GM21825 (cell line): ENCODE results near the gene ROR1.
"Not testable (repeated sequence)": the region's sequence is repeated elsewhere in the genome, so short reads cannot be mapped to it uniquely, and the experiment has no call there.

ENCODE experiments used
- ATAC-seq: cut with Tn5 transposase; IDR thresholded peaks from one replicate; pipeline ENCODE4 v1.9.1; 2021; ENCODE audit warnings: mild to moderate bottlenecking, moderate library complexity; ENCODE audit not compliant: unreplicated experiment

Gene ROR1

DNA sequence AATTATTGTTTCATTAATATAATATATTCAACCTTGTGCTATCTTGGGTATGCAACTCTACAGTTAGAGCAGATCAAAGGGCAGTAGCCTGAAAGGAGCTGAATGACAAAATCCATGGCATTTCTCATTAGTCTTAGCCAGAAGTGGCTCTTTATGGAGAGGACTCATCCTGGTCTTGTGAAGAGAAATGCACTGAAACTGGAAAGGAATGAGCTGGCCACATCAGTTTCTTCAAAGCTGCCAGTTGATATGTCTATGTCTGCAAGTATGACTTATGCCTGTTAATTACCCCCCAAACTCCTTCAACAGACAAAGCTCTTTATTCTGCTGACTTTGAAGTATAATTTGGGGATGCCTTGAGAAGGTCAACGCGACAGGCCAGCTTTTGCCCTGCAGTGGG is 310.6 kb downstream of the ROR1 start:
- ATAC-seq = no peak

DNA sequence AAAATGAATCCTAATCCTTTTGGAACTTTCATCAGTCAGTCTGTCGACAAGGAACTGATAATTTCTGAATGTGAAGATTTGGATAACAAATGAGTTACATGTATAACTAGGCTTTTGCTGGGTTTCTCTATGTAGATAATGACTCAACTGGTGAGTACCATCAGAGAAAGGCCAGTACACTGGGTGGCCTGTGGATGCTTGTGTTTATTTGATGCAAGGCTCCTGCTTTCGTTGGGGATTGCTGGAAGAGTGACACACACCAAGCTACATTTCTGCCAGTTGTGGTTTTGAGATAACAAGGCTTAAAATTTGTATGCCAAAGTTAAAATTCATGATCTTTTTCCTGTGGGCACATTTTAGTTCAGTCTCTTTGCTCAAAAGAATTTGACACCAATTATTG is 314.0 kb downstream of the ROR1 start:
- no peak for ATAC-seq

DNA sequence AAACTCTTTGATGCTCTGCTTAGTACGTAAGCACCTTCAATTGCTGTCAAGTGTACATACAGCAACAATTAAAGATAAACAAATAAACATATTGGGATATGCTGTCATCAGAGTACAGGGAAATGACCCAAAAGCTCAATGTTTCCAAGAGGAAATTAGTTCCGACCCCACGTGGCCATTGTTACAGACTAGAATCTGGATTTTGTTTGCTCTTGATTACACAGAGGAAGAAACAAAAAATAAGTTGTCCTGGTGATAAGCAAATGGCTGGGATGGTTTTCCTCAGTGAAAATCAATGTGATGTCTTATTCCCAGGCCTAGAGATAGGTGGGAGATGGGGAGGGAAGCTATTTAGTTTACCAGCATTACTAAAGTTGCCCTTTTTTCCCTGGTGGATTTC is 316.6 kb downstream of the ROR1 start:
- no peak for ATAC-seq

DNA sequence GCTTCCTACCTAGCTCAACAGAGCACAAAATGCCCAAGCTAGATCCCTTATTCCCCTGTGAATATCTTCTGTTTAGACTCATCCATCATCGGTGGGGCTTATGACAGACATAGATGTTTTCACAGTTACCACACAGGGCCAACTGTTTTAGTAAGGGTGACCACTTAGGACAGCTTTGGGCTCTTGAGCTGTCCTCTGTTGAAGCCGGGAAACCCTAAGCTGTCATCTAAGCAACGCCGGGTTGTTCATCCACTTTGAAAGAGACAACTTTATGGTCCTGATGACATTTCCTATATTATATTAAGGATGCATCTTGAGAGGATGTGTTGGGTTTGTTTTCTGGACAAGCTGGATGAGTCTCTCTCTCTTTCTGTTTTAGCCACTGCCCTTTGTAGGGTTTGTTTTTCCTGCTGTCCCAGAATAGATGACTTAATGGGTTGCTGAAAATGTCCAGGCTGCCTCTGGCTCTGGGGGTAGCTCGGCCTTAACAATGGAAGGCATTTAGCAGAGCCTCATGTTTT is 319.1 kb downstream of the ROR1 start:
- ATAC-seq = no peak

DNA sequence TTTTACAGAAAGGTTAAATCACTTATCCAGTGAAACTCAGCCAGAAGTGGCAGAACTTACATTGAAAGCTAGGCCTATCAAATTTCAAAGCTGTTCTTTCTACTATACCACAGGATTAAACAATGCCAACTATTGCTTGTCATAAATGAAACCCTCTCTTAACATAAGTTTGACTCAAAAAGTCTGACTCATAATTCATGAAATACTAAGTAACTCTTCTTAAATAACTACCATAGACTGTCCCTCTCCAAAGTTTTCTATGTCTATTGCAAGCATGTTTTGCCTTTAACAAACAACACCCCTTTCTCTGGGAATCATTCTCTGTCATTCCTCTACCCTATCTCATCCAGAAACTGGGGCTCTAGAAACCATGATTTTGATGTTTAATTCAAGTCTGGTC is 320.1 kb downstream of the ROR1 start:
- ATAC-seq = no peak

DNA sequence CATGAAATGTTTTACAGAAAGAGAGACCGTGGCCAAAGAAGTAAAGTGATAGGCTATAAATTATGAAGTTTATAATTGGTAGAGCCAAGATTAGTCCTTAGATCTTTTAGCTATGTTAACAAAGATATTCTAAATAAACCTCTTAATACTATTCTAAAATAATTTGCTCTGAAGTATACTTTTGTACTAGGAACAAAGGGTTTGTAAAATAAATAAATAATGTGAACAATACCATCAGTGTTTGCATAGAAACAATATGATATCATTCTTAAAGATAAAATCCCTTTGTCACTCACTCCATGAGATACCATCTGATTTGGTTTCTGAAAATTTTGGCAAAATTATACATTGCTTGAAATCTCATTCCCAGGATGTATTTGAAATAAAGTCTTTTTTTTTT is 322.0 kb downstream of the ROR1 start:
- ATAC-seq = no peak

DNA sequence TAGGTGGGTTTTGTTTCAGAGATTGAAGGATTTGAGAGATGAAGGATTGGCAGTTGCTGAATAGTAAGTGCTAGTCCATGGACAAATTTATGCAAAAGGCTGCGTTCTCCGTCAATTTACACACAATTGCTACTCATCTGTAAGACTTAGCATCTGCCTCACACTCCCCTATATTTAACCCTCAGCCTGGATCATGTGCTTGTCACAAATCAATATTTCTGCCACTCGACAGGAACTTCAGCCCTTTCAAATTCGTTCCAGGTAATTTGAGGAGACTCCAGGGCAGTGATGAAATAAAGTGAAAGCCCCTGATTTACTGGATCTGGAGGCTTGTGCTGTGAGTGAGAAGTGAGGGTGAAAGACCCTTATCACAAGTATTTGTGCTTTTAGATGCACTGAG is 324.0 kb downstream of the ROR1 start:
- no peak for ATAC-seq

DNA sequence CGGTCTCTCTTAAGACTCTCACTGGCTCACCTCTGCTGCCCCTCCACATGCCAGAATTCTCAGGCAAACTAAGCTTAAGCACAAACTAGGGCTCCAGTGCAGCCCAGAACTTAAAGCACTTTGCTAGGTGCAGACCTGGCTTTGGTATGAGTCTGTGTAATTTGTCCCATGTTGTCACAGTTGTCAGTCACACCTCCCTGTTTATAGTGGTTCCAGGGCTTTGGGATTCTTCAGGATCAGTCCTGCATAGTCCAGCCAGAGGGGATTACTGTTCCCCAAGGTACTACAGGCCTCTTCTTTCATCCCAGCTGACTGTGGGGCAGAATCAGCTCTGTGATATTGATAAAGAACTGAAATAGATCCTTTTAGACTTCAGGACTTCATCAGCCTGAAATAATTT is 324.6 kb downstream of the ROR1 start:
- ATAC-seq = no peak

DNA sequence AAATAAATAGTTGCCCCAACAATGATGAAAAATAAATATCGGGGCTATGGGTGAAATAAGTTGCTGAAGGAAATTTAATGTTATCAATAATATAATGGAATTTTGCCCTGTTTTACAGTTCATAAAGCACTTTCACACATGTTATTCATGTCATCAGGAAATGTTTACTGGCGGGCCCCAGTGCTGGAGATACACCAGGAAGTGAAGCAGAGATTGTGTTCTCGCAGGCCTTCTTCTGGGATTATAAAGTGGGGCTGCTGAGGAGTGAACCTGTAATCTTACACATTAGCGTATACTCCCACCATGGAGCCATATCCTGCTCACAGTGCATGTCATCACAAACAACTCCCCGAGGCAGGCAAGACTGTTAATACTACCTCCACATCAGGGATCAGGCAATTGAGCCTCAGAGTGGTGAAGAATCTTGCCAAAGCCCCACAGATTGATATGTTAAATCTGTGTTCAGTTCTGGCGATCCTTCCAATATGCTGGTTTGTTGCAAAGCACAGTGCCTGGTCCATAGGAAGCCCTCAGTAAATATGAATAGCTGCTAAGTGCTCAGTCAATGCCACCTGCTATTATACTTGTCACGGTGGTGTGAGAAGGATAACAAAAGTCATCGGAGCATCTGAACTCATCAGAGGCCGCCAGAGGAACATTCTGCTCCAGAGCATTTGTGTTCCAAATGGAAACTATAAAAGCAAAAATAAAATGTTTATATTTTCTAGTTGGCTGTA is 325.2 kb downstream of the ROR1 start:
- no peak for ATAC-seq

DNA sequence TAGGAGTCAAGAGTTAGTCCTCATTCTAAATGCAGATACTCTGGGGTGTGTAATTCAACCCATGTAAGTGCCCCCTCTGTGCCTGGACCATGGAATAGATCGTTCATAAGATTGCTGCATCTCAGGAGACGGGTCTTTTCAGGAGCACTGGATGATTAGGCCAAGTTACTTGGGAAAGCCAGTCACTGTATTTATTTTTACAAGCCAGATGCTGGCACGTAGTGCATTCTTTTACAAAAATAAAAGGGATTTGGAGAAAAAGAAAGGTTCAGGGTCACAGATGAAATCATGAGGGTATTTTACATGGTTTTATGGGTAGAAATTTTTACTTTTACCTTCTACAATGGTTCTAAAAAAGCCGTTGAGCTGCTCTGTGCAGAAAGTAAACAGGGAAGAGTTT is 327.0 kb downstream of the ROR1 start:
- no peak for ATAC-seq

DNA sequence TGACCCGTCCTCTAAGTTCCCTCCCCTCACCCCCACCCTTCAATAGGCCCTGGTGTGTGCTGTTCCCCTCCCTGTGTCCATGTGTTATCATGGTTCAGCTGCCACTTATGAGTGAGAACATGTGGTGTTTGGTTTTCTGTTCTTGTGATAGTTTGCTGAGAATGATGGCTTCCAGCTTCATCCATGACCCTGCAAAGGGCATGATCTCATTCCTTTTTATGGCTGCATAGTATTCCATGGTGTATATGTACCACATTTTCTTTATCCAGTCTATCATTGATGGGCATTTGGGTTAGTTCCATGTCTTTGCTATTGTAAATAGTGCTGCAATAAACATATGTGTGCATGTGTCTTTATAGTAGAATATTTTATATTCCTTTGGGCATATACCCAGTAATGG is 330.8 kb downstream of the ROR1 start:
- not testable (repeated sequence) for ATAC-seq

DNA sequence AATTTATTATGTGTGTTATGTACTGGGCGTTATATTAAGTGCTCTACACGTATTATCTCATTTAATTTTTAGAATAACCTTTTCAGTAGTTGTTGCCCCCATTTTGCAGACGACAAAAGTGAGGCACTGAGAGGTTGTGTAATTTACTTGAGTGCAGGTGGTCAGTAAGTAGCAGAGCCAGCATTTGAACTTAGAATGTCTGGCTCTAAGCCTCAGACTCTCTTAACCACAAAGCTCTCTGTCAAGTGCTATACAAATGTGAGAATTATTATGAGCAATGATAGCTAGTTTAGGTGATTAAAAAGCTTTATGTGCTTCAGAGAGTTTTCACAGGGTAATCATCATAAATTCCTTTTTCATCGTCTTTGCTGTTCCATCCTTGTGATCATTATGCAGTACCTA is 333.3 kb downstream of the ROR1 start:
- ATAC-seq = no peak

DNA sequence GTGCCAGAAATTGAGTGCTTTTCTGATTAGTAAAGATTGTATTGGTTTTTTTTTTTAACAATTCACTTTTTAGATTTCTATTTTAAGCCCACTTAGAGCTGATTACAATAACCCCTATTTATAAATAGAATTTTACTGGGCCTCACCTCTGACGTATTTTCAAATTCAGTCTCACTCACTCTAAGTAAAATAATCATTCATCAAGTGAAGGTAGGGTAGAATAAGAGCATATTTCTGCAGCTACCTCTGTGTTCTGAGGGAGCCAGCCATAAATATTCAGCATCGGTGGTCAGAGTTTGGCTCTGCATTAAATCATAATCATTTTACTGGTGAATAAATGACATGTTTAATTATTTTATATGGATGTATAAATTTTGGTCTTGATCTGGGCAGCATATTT is 333.8 kb downstream of the ROR1 start:
- no peak for ATAC-seq

DNA sequence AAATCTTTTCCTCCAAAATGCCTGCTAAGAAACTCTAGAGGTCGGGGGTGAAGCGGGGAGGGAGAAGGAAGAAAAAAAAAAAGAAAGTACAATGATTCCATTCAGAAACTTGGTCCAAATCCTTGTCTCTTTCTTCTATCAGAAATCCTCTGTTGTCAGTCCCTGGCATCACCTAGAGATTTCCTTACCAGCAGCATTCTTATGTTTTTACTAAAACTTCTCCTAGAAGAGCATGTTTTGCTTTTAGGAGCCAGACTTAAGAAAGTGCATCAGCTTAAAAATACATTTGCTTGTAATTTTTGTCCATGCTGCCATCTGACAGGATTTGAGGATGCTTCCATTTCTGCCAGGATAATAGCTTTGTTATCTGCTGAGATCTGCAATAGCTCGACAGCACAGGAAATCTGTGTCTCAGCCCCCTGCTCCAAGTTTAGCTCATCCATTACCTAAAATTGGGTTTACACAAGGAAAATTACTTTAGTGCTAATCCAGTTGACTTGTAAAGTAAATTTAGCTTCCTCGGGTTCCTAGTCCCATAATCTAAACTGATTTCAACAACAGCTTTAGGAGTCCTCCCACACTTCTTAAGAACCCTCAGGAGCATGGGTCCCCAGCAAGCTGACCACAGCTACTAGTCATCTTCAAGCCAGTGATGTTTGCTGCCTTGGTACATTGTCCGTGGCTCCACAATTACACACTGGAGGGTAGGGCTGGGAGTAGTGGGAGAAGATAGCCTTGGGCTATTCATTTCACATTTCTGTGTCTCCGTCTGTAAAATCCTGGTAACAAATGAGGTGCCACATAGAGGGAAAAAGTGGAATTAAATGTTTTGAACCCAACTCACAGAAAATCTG is 337.3 kb downstream of the ROR1 start:
- ATAC-seq = no peak

DNA sequence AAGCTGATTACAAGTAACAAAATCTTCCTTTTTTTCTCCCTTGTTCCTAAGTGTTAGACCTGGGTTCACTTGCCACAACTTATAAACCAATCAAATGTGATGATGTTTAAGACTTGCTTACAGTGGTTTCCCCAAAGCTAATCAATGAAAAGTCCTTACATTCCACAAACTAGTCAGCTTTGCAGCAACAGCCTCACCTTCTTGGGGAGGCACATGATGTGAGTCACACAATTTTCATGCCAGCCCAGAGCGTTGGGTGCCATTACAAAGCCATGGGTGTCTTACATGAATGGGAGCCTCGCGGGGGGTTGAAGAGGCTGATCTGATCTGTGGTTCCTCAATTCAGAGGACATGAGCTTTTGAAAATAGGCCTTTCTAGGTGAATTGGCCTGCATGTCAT is 338.0 kb downstream of the ROR1 start:
- ATAC-seq = no peak

DNA sequence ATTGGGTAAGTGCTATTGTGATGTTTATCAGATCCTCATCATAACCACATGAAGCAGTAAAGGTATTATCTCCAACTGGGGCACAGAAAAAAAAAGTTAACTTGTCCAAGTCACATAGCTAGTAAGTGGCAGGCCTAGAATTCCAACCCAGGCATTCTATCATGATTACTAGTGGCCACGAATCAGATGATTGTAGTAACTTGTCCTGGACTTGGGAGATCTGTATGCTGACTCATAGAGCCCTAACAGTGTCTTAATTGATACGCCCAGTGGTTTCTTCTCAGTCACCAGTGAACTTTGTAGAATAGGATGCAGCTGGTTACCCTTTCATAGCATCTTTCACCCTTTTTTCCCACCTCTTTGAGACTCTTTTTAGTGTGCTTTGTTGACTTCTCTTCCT is 338.5 kb downstream of the ROR1 start:
- ATAC-seq = no peak

DNA sequence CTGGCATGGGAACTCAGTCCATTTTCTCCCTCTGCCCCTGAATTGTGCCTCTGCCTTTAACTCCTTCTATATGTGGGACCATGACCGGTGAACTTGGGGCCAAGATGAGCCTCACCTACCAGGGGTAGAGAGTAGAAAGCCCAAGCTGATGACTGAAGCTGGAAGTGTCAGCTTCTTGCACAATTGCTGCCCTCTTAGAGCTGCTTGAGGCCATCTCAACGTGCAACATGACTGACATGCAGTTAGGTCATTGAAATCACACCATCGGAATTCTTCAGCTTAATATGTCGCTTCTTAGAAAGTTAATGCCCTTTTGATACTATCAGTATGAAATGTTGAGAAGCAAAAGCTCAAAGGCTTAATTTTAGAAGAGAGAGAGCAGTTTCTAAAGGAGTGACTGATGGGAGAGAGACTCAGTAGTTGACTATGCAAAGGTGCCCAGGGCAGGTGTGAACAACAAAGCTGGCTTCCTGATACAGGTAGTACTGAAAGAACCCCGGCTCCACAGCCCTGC is 340.3 kb downstream of the ROR1 start:
- ATAC-seq = no peak

DNA sequence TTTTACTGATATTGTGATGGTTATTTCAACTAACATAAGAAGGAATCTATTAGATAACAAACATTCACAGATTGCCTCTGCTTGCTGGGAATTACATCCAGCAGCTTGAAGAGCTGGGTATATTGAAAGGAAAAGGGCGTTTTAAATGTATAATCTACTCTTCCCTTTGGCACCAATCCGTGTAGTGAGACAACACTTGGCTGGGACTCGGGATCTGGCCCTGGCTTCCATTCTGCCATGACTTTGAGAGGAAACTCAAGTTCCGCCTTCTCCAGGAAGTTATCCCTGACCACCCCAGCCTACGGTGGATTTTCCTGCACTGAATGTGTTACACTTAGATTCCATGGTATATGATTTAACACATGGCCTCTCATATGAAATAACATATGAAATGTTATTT is 342.7 kb downstream of the ROR1 start:
- no peak for ATAC-seq

DNA sequence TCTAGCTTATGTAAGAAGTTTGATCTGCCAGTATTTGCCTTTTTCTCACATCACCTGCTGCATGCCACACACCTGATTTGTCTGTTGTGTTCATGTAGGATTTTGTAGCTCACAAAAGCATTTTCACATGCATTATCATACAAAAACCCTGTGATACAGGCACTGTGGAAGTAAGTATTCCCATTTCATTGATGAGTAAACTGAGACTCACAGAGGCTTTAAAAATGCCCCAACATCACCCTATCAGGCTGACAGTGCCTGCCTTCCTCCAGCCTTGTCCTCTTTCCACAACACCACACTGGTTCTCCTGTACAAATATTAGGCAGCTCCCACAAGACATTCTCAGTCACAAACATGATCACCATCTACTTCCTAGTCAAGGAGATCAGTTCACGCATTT is 343.7 kb downstream of the ROR1 start:
- ATAC-seq = no peak

DNA sequence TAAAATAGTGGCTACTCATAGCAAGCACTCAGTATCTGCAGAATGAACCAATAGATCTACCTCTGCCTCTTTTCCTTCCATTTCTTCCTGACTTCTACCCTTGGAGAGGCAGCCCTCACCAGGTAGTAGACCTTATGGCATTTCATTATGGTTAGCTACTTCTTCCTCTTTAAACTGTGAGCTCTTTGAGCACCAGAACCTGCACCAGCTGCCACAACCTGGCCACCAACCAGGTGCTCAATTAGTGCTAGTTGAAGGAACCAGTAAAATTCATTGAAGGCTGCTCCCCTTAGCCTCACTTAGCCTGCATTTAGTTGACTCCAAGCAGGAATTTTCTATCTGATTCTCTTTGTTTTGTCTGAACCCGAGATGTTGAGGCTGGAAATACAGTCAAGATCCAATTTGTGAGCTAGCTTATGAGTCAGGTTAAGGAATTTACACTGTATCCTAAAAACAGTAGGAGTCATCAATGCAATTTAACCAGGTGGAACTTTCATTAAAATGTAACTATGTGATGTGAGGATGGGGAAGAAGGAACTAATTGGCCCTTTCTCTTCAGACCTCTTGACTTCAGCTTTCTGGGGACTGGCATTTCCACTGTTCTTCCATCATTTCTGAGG is 348.1 kb downstream of the ROR1 start:
- no peak for ATAC-seq

DNA sequence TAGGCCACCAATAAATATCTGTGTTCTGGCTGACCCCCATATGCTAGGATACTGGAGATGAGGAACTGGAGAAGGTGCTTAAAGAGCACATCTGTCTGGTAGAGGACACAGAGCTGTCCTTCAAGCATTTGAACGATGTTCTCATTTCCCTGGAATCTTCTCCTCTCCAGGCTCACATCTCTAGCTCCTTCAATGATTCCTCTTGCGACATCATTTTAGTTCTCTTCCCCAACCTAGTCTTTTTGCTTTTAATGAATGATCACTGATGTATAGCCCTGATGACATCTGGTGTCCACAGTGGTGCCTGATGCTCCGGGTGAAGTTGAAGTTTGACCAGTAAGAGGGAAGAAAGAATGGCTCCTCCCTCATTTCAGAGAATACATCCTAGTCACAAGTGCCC is 348.8 kb downstream of the ROR1 start:
- ATAC-seq = no peak
